ENCODE data around the gene TMCO4.

DNA sequence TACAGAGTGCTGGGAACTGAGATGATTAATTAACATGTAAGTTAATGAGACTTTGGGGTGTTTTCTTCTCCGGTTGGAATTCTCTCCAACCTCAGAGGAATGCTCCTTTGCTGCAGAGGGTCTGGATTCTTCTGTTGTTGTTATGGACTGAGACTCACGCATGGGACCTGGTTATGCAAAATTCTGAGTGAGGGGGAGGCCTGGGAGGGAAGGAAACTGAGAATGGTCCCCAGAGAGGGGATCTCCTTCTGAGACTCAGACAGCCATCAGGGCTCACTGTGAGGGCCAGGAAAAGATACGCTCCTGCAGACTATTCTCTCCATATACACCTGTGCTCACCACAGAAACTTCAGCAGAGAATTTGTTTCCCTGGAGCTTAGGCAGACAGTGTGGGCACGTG, 78.7 kb downstream of the TMCO4 start:
- TF ChIP-seq, protein P1, sequence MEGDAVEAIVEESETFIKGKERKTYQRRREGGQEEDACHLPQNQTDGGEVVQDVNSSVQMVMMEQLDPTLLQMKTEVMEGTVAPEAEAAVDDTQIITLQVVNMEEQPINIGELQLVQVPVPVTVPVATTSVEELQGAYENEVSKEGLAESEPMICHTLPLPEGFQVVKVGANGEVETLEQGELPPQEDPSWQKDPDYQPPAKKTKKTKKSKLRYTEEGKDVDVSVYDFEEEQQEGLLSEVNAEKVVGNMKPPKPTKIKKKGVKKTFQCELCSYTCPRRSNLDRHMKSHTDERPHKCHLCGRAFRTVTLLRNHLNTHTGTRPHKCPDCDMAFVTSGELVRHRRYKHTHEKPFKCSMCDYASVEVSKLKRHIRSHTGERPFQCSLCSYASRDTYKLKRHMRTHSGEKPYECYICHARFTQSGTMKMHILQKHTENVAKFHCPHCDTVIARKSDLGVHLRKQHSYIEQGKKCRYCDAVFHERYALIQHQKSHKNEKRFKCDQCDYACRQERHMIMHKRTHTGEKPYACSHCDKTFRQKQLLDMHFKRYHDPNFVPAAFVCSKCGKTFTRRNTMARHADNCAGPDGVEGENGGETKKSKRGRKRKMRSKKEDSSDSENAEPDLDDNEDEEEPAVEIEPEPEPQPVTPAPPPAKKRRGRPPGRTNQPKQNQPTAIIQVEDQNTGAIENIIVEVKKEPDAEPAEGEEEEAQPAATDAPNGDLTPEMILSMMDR (IDR thresholded peaks at IDR 0.05) = no peak
- TF ChIP-seq POLR2A (IDR thresholded peaks at IDR 0.05) = no peak
